Subcutaneous adipose tissue (tissue), 4 donors: ENCODE results near the gene SAMD3. TPM values are rescaled to one million over a fixed set of nuclear protein-coding genes. Genes with fewer than 3 reads are reported as not detected.

Experiments used
- CTCF ChIP-seq: fragments of 450-650 bp; IDR thresholded peaks from one replicate; pipeline ENCODE4 v1.5.1; 2016; ENCODE audit warnings: low read depth, mild to moderate bottlenecking, control low read depth, antibody characterized with exemption, moderate library complexity
- total RNA-seq, 4 donors: library from RNA; depleted of rRNA; stranded (reverse); fragments of >200 nt; gene quantifications; one replicate each; pipeline ENCODE4 v1.1.0, GENCODE V29; 2016

Gene SAMD3
- total RNA-seq, 4 donors from 2014 or later = 1.1 to 4.7 (median 2.3) TPM

GRCh38 chr6:130116273-130116672, 106.5 kb downstream of the SAMD3 start:
- TF ChIP-seq CTCF = no peak

GRCh38 chr6:130115036-130115435, 107.7 kb downstream of the SAMD3 start:
- no peak for TF ChIP-seq CTCF

- no peak for TF ChIP-seq CTCF
These were observed 109.5 kb downstream of the SAMD3 start for GRCh38 chr6:130113201-130113710.

GRCh38 chr6:130111031-130111430, 111.7 kb downstream of the SAMD3 start:
- no peak for TF ChIP-seq CTCF

- TF ChIP-seq CTCF = no peak
These were observed 115.0 kb downstream of the SAMD3 start for GRCh38 chr6:130107710-130108109.

- TF ChIP-seq CTCF = no peak
These were observed 116.6 kb downstream of the SAMD3 start for GRCh38 chr6:130105996-130106704.

- TF ChIP-seq CTCF = no peak
These were observed 123.6 kb downstream of the SAMD3 start for GRCh38 chr6:130099119-130099518.
